Psoas muscle (tissue), 8 donors: ENCODE measurements around the gene KIF12. TPM values are rescaled to one million over a fixed set of nuclear protein-coding genes. Genes with fewer than 3 reads are reported as not detected.

Experiments
- ATAC-seq, 4 donors: fragments of 200-7000 bp; cut with Tn5 transposase; one replicate each; pipeline ENCODE4 v1.9.1; 2020; ENCODE audit warnings: moderate library complexity in 3 of 4, mild to moderate bottlenecking in 2 of 4
- DNase-seq, 2 donors: peaks; one replicate each; pipeline ENCODE4 v3.0.0-alpha.2; 2020
- H3K27ac ChIP-seq: fragments of 200-600 bp; one replicate; pipeline ENCODE4 v1.8.0; 2022
- H3K27me3 ChIP-seq, 3 donors: fragments of 200-600 bp in 1 of 3; one replicate each; pipeline versions ENCODE4 v1.6.1 to v1.8.0; 2013 to 2022; ENCODE audit warnings: low read length in 2 of 3, mild to moderate bottlenecking in 2 of 3, moderate library complexity in 1 of 3; ENCODE audit not compliant: insufficient read depth in 3 of 3
- H3K36me3 ChIP-seq, 2 donors: fragments of 200-600 bp in 1 of 2; one replicate each; pipeline versions ENCODE4 v1.6.1 to v1.8.0; 2013 to 2022; ENCODE audit warnings: low read depth in 1 of 2, mild to moderate bottlenecking in 1 of 2, moderate library complexity in 1 of 2; ENCODE audit not compliant: insufficient read depth in 1 of 2
- H3K4me1 ChIP-seq: fragments of 200-600 bp; one replicate; pipeline ENCODE4 v1.8.0; 2022
- H3K4me3 ChIP-seq: fragments of 200-600 bp; one replicate; pipeline ENCODE4 v1.8.0; 2022; ENCODE audit warnings: mild to moderate bottlenecking
- H3K9me3 ChIP-seq: fragments of 200-600 bp; one replicate; pipeline ENCODE4 v1.8.0; 2022
- CTCF ChIP-seq: fragments of 200-600 bp; IDR thresholded peaks from one replicate; pipeline ENCODE4 v1.8.0; 2022; ENCODE audit warnings: antibody characterized with exemption
- WGBS, 3 donors: extraction: QIAGEN DNeasy Blood & Tissue Kit; methylation state at CpG; one replicate each; pipeline versions ENCODE4 v1.1.6 to v1.1.7; 2013; 5-methylcytosine and 5-hydroxymethylcytosine counted together
- intact Hi-C, 2 donors: fragments of 100-400 bp; cut with DNase I; formaldehyde crosslinking; loops; one replicate each; pipeline versions ENCODE4 v1.11.0 to v1.14.2; 2022
- long read RNA-seq, 2 donors: library from polyadenylated mRNA; unstranded; transcript quantifications; one replicate each; pipeline ENCODE4 v2.0.0, GENCODE V29; 2021
- polyA plus RNA-seq, 3 donors: library from polyadenylated mRNA; stranded (reverse); fragments of 200-250 nt; gene quantifications; one replicate each; pipeline ENCODE4 v1.2.3, GENCODE V29; 2013
- total RNA-seq, 4 donors: library from RNA; stranded (reverse); fragmentation: NEBNext Ultra II Directional in 2 of 4; extraction: Animal tissue kit (Norgen Biotek cat#: 25700) in 2 of 4; gene quantifications; one replicate each; pipeline versions ENCODE4 v1.2.1 to v1.2.4, GENCODE V29; 2021 to 2023
- donor health status: healthy with polysubstance abuse.
- donor health status: DM: no; HTN: no; CAD: no; lungs with moderate emphysema.
- donor health status: Bipolar disorder and iron deficiency.
- donor health status: healthy.
- donor health status: DM: yes; HTN: yes; CAD: no.
- donor health status: DM: no; HTN: no; CAD: no.
- donor health status: DM: no; HTN: no; CAD: no.
- donor health status: DM: yes; HTN: yes; CAD: no.

The KIF12 gene
- total RNA-seq: under 1 TPM in 1 of 4 donors, not detected in 3; 0.13 TPM
- under 1 TPM in 2 of 3 donors, not detected in 1; 0.03 to 0.04 TPM for polyA plus RNA-seq
- long read RNA-seq, donor 1: 0 reads
- long read RNA-seq, donor 2: 0 reads

GRCh38 chr9:114098936-114099668 lies at the start of gene KIF12:
KIF12 (minus strand) TSS chr9:114099292; CDS start chr9:114099276, 16 bp downstream.
- Histone ChIP-seq H3K9me3 (no peaks in the 10 kb centered on the region), H3K4me3 (peak within 1 kb of the TSS; percentile 65), H3K27ac (no peak within 1 kb of the TSS), H3K4me1 (no peaks in the 10 kb centered on the region), H3K36me3 (no peaks in the 10 kb centered on the region), H3K27me3 (peaks cover 0 to 23% (median 2%) of the 10 kb centered on the region in 3 donors)
- ATAC-seq: peak in 1 of 4 donors; percentile 18
- 23 to 28% (median 25%) methylated on average over 24 to 32 of the region's 32 CpGs for WGBS, 3 donors
- TF ChIP-seq CTCF: no peak
- intact Hi-C loops: no loop called here
- no peak for DNase-seq

GRCh38 chr9:114146735-114147134 lies 47.6 kb upstream of the KIF12 start:
- 88 to 93% (median 90%) methylated on average over 6 of the region's 6 CpGs for WGBS, 3 donors
- no peak overlapping the region for H3K27ac ChIP-seq
- peaks cover 9% of the 10 kb centered on the region for H3K4me1 ChIP-seq
- no peaks in the 10 kb centered on the region for H3K27me3 ChIP-seq
- no peak overlapping the region for H3K4me3 ChIP-seq
- TF ChIP-seq CTCF: no peak
- no peaks in the 10 kb centered on the region for H3K9me3 ChIP-seq
- H3K36me3 ChIP-seq: no peaks in the 10 kb centered on the region
- intact Hi-C loops: no loop called here
- DNase-seq (no peak), ATAC-seq (no peak)

- DNase-seq: no peak
- Histone ChIP-seq H3K4me3 (no peak overlapping the region), H3K9me3 (no peaks in the 10 kb centered on the region), H3K27me3 (no peaks in the 10 kb centered on the region), H3K36me3 (no peaks in the 10 kb centered on the region), H3K27ac (no peak overlapping the region), H3K4me1 (peaks cover 27% of the 10 kb centered on the region)
- TF ChIP-seq CTCF: no peak
- 71 to 83% (median 73%) methylated on average over 5 of the region's 5 CpGs for whole genome bisulfite sequencing, 3 donors
- no peak for ATAC-seq
- intact Hi-C loops: no loop called here
These were observed 44.1 kb upstream of the KIF12 start for GRCh38 chr9:114143234-114143633.

- Histone ChIP-seq H3K27me3 (no peaks in the 10 kb centered on the region), H3K27ac (peak overlapping the region; percentile 61), H3K4me1 (peaks cover 27% of the 10 kb centered on the region), H3K36me3 (no peaks in the 10 kb centered on the region), H3K9me3 (no peaks in the 10 kb centered on the region), H3K4me3 (no peak overlapping the region)
- no peak for DNase-seq
- intact Hi-C loops: no loop called here
- peak in 1 of 4 donors; percentile 30 for ATAC-seq
- WGBS, 3 donors: 23 to 36% (median 28%) methylated on average over 7 of the region's 7 CpGs
- TF ChIP-seq CTCF: no peak
These were observed 42.7 kb upstream of the KIF12 start for GRCh38 chr9:114141553-114142402.
